HL-60/S4 treated with phorbol 12-myristate 13-acetate at 8.2 ng/mL for 4 days and 3 days (cell line): ENCODE measurements around the gene UGT8.
"Not testable (repeated sequence)": the region's sequence is repeated elsewhere in the genome, so short reads cannot be mapped to it uniquely, and the experiment has no call there.

ENCODE experiments used
- in situ Hi-C: fragments of 300-500 bp; cut with MboI; formaldehyde crosslinking; loops from 2 replicates; pipeline ENCODE4 v1.15.0; 2022; ENCODE audit warnings: low sequenced_read_pairs

UGT8 gene, protein sequence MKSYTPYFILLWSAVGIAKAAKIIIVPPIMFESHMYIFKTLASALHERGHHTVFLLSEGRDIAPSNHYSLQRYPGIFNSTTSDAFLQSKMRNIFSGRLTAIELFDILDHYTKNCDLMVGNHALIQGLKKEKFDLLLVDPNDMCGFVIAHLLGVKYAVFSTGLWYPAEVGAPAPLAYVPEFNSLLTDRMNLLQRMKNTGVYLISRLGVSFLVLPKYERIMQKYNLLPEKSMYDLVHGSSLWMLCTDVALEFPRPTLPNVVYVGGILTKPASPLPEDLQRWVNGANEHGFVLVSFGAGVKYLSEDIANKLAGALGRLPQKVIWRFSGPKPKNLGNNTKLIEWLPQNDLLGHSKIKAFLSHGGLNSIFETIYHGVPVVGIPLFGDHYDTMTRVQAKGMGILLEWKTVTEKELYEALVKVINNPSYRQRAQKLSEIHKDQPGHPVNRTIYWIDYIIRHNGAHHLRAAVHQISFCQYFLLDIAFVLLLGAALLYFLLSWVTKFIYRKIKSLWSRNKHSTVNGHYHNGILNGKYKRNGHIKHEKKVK

DNA sequence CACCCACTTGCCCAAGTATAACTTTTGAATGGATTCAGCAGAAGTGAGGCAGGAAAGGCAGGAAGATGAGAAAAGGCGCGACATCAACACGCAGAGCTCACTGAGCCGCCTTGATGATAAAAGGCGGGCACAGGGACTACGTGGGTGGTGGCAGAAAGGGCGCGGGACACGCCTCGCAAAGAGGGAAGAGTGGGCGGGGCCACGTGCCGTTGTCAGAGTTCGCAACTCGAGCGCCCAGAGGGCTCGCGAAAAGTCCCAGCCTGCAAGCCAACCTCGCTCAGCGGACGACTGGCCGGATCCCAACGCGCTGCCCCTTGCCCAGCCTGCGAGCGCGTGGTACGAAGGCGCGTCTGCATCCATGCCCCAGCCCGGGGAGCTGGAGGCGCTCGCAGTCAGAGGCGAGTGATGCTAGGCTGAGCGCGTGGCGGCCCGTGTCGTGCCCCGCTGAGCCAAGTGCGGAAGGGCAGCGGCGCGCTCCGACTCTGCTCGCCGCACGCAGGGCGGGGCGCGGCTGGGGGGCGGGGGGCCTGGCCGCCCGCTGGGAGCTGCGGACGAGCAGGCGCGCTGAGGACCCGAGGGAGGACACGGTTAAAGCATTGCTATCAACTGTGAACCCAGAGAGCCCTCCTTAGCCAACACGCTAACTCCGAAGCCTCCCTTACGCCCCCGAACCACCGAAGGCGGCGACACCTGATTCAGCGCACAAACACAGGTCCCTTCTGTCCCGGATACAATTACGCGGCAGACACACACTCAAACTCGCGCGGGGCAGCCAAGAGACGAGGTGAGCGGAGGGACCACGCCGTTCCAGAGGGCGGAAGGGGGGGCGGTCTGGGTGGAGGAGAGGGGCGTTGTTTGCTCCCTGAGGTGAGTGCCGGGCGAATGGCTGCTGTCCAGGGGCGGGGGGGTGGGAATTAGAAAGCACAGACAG lies at the start of gene UGT8:
UGT8 (plus strand) TSS at position 617 of the 931 bp plus-strand sequence. CDS start 24,074 bp downstream, outside the sequence.
- in situ Hi-C loops, result no loop called here

- in situ Hi-C loops, result no loop called here
Observed at GRCh38 chr4:114549638-114550037, 49.0 kb upstream of the UGT8 start.

GRCh38 chr4:114558446-114559020 lies 40.1 kb upstream of the UGT8 start:
- in situ Hi-C loops, result no loop called here

DNA sequence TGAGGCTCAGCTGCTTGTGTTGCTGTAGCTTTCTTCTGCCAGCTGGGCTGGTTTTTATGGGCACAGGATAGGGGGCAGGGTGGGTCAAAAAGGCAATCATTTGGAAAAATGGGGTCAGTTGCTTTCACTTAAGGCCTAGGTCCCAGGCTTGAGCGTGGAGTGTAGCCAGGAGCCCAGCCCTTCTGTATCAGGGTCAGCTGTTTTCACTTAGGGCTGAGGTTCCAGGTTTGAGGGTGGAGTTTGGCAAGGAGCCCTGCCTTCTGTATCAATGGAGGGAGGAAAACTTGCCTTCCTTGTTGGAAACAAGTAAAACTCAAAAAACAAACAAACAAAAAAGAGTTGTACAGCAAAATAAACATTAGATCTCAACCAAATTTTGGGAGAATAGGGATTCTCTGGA lies 37.0 kb upstream of the UGT8 start:
- in situ Hi-C loops, result no loop called here

GRCh38 chr4:114562176-114562904 lies 36.3 kb upstream of the UGT8 start:
- in situ Hi-C loops, result no loop called here

DNA sequence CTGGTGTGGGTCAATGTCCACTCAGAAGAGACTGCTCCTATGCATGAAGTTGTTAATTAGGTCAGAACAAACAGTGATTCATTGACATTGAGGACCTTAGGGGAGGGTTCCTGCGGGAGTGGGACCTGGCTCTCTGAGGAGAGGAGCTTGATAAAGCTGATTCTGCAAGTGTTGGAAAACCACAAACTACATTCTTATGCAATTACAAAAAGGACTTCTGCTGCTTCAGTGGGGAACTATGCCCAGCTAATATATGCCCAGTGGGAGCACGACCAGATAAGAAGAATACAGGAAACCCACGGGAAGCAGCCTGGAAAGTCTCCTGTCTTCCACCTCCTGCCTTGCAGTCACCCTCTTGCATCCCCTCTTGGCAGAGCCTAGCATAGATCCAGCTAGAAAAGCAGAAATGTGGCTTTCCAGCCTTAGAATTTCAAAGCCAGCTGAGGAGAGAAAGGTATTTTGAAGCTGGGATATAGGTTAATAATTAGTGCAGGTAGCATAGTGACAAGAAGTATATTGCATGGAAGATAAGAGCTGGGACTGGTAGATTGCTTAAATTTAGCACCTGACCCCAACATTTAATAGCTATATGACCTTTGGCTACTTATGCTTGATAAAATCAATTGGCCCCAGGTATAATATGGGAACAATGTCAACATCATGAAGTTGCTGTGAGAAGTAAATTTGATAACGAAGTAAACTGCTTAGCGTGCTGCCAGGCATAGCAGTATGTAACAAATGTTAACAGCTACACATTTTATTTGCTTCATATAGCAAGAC lies 34.9 kb upstream of the UGT8 start:
- in situ Hi-C loops, result no loop called here

- in situ Hi-C loops, result no loop called here
Observed at GRCh38 chr4:114577386-114577785, 21.2 kb upstream of the UGT8 start.

- in situ Hi-C loops, result no loop called here
Observed at GRCh38 chr4:114582621-114583020, 16.0 kb upstream of the UGT8 start.

DNA sequence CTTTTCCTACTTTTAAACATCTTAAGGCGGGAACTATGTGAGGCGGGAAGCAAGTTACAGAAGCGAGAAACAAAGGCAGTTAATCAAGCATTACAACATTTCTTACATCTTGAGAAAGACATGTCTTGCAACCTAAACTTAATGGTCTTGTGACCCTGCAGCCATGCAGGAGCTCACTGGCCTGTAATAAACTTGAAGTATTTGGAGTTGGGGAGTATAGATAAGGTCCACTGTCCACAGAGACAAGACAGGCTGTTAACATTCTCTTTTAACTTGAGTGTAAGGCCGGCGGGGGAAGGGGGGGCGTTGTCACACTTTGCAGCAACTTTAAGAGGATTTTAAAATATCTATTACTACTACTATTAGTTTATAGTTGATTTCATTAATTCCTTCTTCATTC lies 10.3 kb upstream of the UGT8 start:
- in situ Hi-C loops, result no loop called here

DNA sequence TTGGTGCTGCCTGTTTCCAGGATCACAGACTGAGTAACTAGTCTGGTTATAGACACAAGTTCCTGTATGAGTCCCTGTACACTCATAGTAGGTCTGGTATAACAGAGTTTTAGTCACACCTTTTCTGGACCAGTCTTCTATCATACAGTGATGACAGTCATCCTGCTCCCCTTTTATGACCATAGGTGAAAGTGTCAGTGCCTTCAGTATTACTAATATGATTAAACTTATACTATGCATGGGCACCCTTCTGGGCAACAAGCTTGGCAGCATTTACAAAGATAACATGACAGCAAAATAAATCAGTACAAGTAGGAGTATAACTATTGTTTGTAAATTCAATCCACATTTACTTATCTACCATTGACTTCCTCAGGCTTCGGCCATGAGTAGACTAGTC lies 8.2 kb upstream of the UGT8 start:
- in situ Hi-C loops, result not testable (repeated sequence)

- in situ Hi-C loops, result no loop called here
Observed at GRCh38 chr4:114593526-114593925, 5.1 kb upstream of the UGT8 start.

GRCh38 chr4:114595207-114595606 lies 3.4 kb upstream of the UGT8 start:
- in situ Hi-C loops, result no loop called here

GRCh38 chr4:114595921-114596320 lies 2.7 kb upstream of the UGT8 start:
- in situ Hi-C loops, result no loop called here

GRCh38 chr4:114597410-114598115 lies 1.0 kb upstream of the UGT8 start:
- in situ Hi-C loops, result no loop called here

- in situ Hi-C loops, result no loop called here
Observed at GRCh38 chr4:114599231-114599902, 760 bp downstream of the UGT8 start.

DNA sequence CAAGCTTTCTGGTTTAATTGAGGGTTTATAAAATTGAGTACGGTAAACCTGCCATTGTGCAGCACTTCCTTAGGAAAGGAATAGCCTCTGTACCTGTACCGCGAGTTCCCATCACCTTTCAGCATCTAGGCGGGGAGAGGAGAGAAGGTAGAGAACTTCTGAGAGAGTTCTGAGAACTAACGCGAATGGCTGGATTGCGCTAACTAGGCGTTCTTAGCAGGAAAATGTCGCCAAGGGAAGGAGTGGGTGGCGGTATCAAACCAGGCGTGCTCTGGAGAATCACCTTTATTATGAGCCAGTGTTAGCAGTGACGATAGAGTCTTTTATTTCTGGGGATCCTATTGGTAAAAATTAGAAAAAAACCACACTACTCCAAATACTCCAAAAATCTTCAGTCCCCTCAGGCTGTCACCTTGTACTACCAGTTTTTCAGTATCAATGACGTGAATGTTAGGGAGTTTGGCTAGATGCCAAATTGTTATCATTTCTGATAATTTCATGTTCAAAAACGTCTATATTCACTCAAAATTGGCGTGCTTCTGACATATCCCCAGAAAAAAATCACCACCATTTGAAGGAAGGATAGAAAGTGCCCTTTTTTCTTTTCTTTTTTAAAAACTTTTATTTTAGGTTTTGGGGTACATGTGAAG lies 1.4 kb downstream of the UGT8 start:
- in situ Hi-C loops, result no loop called here

DNA sequence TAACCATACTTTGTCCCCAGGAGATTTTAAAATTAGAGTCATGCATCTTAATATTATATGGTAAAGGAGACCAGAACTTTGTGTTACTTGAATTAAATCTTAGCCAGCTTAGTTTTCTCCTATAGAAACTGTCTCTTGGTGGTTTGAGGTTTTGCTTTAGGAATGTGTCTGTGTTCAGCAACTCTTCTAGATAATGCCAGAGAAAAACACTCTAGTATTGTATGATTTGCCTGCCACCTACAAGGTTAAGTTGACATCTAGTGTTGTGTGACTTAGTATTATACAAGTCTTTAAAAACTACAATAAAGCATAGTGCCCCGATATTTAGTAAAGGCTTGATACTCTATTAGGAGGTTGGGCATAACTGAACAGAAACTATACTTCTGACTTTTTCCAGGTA lies 2.1 kb downstream of the UGT8 start:
- in situ Hi-C loops, result no loop called here
